Activated naive CD4-positive, alpha-beta T cell treated with anti-CD3 and anti-CD28 coated beads, Interleukin-2, amount 10 ng/mL, durations not matched to agents 7 days and 5 days (primary cell): Measurements from ENCODE around the gene SETDB2.
A peak's percentile ranks its signal among the peaks of the same experiment; 100 is the strongest.

Experiments
- CTCF ChIA-PET: fragments of 350-600 bp; sonication (Branson Sonifier 250); formaldehyde crosslinking; loops from one replicate; lab custom pipeline; 2021; ENCODE audit warnings: antibody characterized with exemption; lab: Charles Lee
- DNase-seq: peaks from one replicate; pipeline ENCODE4 v3.0.0-alpha.2; 2020
- H3K27ac Mint-ChIP-seq: one replicate; pipeline ENCODE4 v1.8.0; 2021; ENCODE audit warnings: mild to moderate bottlenecking, moderate library complexity, mixed read lengths
- H3K27me3 Mint-ChIP-seq: one replicate; pipeline ENCODE4 v1.8.0; 2021; ENCODE audit warnings: mild to moderate bottlenecking, mixed read lengths
- H3K36me3 Mint-ChIP-seq: one replicate; pipeline ENCODE4 v1.8.0; 2021; ENCODE audit warnings: mixed read lengths
- H3K4me1 Mint-ChIP-seq: one replicate; pipeline ENCODE4 v1.8.0; 2021; ENCODE audit warnings: mixed read lengths
- H3K4me3 Mint-ChIP-seq: one replicate; pipeline ENCODE4 v1.8.0; 2021; ENCODE audit warnings: mild to moderate bottlenecking, moderate library complexity, mixed read lengths
- H3K9me3 Mint-ChIP-seq: one replicate; pipeline ENCODE4 v1.8.0; 2021; ENCODE audit warnings: mixed read lengths

Gene SETDB2

GRCh38 chr13:49444524-49445395 lies 686 bp downstream of the SETDB2 start:
- peak; percentile 27 for DNase-seq
- peaks cover 58% of the 10 kb centered on the region for H3K4me1 Mint-ChIP-seq

GRCh38 chr13:49446473-49446872 lies 2.4 kb downstream of the SETDB2 start:
- DNase-seq: no peak
- Mint-ChIP-seq H3K4me3 (peak overlapping the region; percentile 63), H3K27ac (peak overlapping the region; percentile 83), H3K36me3 (peaks cover 25% of the 10 kb centered on the region), H3K27me3 (no peaks in the 10 kb centered on the region), H3K9me3 (no peaks in the 10 kb centered on the region), H3K4me1 (peaks cover 64% of the 10 kb centered on the region)
- CTCF ChIA-PET: interaction anchor here (0.7 to 1.6 kb wide), 3 partner anchors 13 to 160 kb away, joined by 3 to 4 read pairs (median 3); no protein-coding TSS in a partner anchor

More at GRCh38 chr13:49444524-49445395, 686 bp downstream of the SETDB2 start:
- H3K4me3 Mint-ChIP-seq: peak overlapping the region; percentile 91
- CTCF ChIA-PET: interaction anchor here (0.7 to 1.6 kb wide), 3 partner anchors 10 to 164 kb away, joined by 3 to 4 read pairs (median 4); no protein-coding TSS in a partner anchor
- H3K9me3 Mint-ChIP-seq: no peaks in the 10 kb centered on the region
- peak overlapping the region; percentile 98 for H3K27ac Mint-ChIP-seq
- H3K36me3 Mint-ChIP-seq: peaks cover 20% of the 10 kb centered on the region
- H3K27me3 Mint-ChIP-seq: no peaks in the 10 kb centered on the region

GRCh38 chr13:49448753-49449152 lies 4.7 kb downstream of the SETDB2 start:
- H3K36me3 Mint-ChIP-seq: peaks cover 31% of the 10 kb centered on the region
- H3K27me3 Mint-ChIP-seq: no peaks in the 10 kb centered on the region
- DNase-seq: no peak
- peaks cover 60% of the 10 kb centered on the region for H3K4me1 Mint-ChIP-seq
- no peak overlapping the region for H3K4me3 Mint-ChIP-seq
- CTCF ChIA-PET: no interaction called here
- H3K9me3 Mint-ChIP-seq: no peaks in the 10 kb centered on the region
- no peak overlapping the region for H3K27ac Mint-ChIP-seq

GRCh38 chr13:49450105-49450819 lies 6.2 kb downstream of the SETDB2 start:
- DNase-seq: no peak
- H3K36me3 Mint-ChIP-seq: peaks cover 35% of the 10 kb centered on the region
- peaks cover 68% of the 10 kb centered on the region for H3K4me1 Mint-ChIP-seq
- CTCF ChIA-PET: no interaction called here
- H3K9me3 Mint-ChIP-seq: no peaks in the 10 kb centered on the region
- H3K4me3 Mint-ChIP-seq: no peak overlapping the region
- H3K27ac Mint-ChIP-seq: no peak overlapping the region
- H3K27me3 Mint-ChIP-seq: no peaks in the 10 kb centered on the region

GRCh38 chr13:49452725-49453457 lies 8.8 kb downstream of the SETDB2 start:
- Mint-ChIP-seq H3K36me3 (peaks cover 34% of the 10 kb centered on the region), H3K27me3 (no peaks in the 10 kb centered on the region), H3K4me3 (no peak overlapping the region), H3K9me3 (no peaks in the 10 kb centered on the region), H3K27ac (peak overlapping the region; percentile 1), H3K4me1 (peaks cover 47% of the 10 kb centered on the region)
- CTCF ChIA-PET: interaction anchor here (0.6 to 0.7 kb wide), 2 partner anchors 10 to 166 kb away, joined by 4 read pairs; no protein-coding TSS in a partner anchor
- DNase-seq: no peak

GRCh38 chr13:49453465-49453864 lies 9.4 kb downstream of the SETDB2 start:
- H3K4me3 Mint-ChIP-seq: no peak overlapping the region
- H3K4me1 Mint-ChIP-seq: peaks cover 43% of the 10 kb centered on the region
- DNase-seq: no peak
- H3K27ac Mint-ChIP-seq: no peak overlapping the region
- H3K27me3 Mint-ChIP-seq: no peaks in the 10 kb centered on the region
- H3K9me3 Mint-ChIP-seq: no peaks in the 10 kb centered on the region
- peaks cover 37% of the 10 kb centered on the region for H3K36me3 Mint-ChIP-seq
- CTCF ChIA-PET: interaction anchor here (0.7 kb wide), 1 partner anchor 167 kb away, joined by 4 read pairs; no protein-coding TSS in a partner anchor

GRCh38 chr13:49454388-49455006 lies 10.4 kb downstream of the SETDB2 start:
- DNase-seq: no peak
- H3K4me3 Mint-ChIP-seq: no peak overlapping the region
- H3K27ac Mint-ChIP-seq: peak overlapping the region; percentile 76

GRCh38 chr13:49455007-49455398 lies 10.9 kb downstream of the SETDB2 start:
- Mint-ChIP-seq H3K9me3 (no peaks in the 10 kb centered on the region), H3K36me3 (peaks cover 26% of the 10 kb centered on the region), H3K27me3 (no peaks in the 10 kb centered on the region), H3K4me3 (no peak overlapping the region), H3K27ac (peak overlapping the region; percentile 20), H3K4me1 (peaks cover 31% of the 10 kb centered on the region)
- CTCF ChIA-PET: interaction anchor here (0.8 kb wide), 1 partner anchor 10 kb away, joined by 4 read pairs; no protein-coding TSS in a partner anchor
- DNase-seq: no peak

More at GRCh38 chr13:49454388-49455006, 10.4 kb downstream of the SETDB2 start:
- no peaks in the 10 kb centered on the region for H3K27me3 Mint-ChIP-seq
- H3K9me3 Mint-ChIP-seq: no peaks in the 10 kb centered on the region
- H3K36me3 Mint-ChIP-seq: peaks cover 30% of the 10 kb centered on the region
- peaks cover 34% of the 10 kb centered on the region for H3K4me1 Mint-ChIP-seq
- CTCF ChIA-PET: interaction anchor here (0.8 kb wide), 1 partner anchor 10 kb away, joined by 4 read pairs; no protein-coding TSS in a partner anchor

GRCh38 chr13:49456156-49456555 lies 12.1 kb downstream of the SETDB2 start:
- Mint-ChIP-seq H3K4me3 (no peak overlapping the region), H3K36me3 (peaks cover 28% of the 10 kb centered on the region), H3K27me3 (no peaks in the 10 kb centered on the region), H3K4me1 (peaks cover 25% of the 10 kb centered on the region), H3K9me3 (no peaks in the 10 kb centered on the region), H3K27ac (no peak overlapping the region)
- DNase-seq: no peak
- CTCF ChIA-PET: no interaction called here

GRCh38 chr13:49457221-49457620 lies 13.1 kb downstream of the SETDB2 start:
- Mint-ChIP-seq H3K36me3 (peaks cover 36% of the 10 kb centered on the region), H3K27me3 (no peaks in the 10 kb centered on the region), H3K4me3 (no peak overlapping the region), H3K4me1 (peaks cover 25% of the 10 kb centered on the region), H3K9me3 (peaks cover 2% of the 10 kb centered on the region), H3K27ac (no peak overlapping the region)
- no peak for DNase-seq
- CTCF ChIA-PET: no interaction called here

- peaks cover 42% of the 10 kb centered on the region for H3K36me3 Mint-ChIP-seq
- CTCF ChIA-PET: interaction anchor here (0.8 to 1.5 kb wide), 2 partner anchors 10 to 16 kb away, joined by 3 to 4 read pairs; no protein-coding TSS in a partner anchor
These were observed 15.5 kb downstream of the SETDB2 start for GRCh38 chr13:49459580-49459979.

GRCh38 chr13:49464085-49464484 lies 20.0 kb downstream of the SETDB2 start:
- Mint-ChIP-seq H3K27me3 (no peaks in the 10 kb centered on the region), H3K4me3 (no peak overlapping the region), H3K36me3 (peaks cover 50% of the 10 kb centered on the region), H3K9me3 (peaks cover 11% of the 10 kb centered on the region), H3K4me1 (no peaks in the 10 kb centered on the region), H3K27ac (no peak overlapping the region)
- no peak for DNase-seq
- CTCF ChIA-PET: no interaction called here

More at GRCh38 chr13:49459580-49459979, 15.5 kb downstream of the SETDB2 start:
- DNase-seq: no peak
- H3K4me3 Mint-ChIP-seq: no peak overlapping the region
- peaks cover 8% of the 10 kb centered on the region for H3K4me1 Mint-ChIP-seq
- H3K27me3 Mint-ChIP-seq: no peaks in the 10 kb centered on the region
- H3K9me3 Mint-ChIP-seq: peaks cover 11% of the 10 kb centered on the region
- no peak overlapping the region for H3K27ac Mint-ChIP-seq

- DNase-seq: no peak
- peaks cover 11% of the 10 kb centered on the region for H3K9me3 Mint-ChIP-seq
- H3K27me3 Mint-ChIP-seq: no peaks in the 10 kb centered on the region
- H3K36me3 Mint-ChIP-seq: peaks cover 57% of the 10 kb centered on the region
- no peak overlapping the region for H3K27ac Mint-ChIP-seq
- H3K4me1 Mint-ChIP-seq: no peaks in the 10 kb centered on the region
- no peak overlapping the region for H3K4me3 Mint-ChIP-seq
- CTCF ChIA-PET: no interaction called here
These were observed 20.7 kb downstream of the SETDB2 start for GRCh38 chr13:49464621-49465325.
